Measurements from ENCODE around the gene TRABD2B.

The TRABD2B gene

GRCh38 chr1:47936916-47937551 is 60.2 kb downstream of the TRABD2B start:
- H3K4me3 ChIP-seq (ENCODE audit: insufficient read depth, low read length, poor library complexity, severe bottlenecking): no peak overlapping the region

GRCh38 chr1:47935856-47936255 is 61.3 kb downstream of the TRABD2B start:
- no peak overlapping the region for H3K4me2 ChIP-seq (ENCODE audit: low read depth, low read length, poor library complexity, severe bottlenecking)
- TF ChIP-seq EZH2phosphoT487 (conservative IDR thresholded peaks at IDR 0.05; ENCODE audit: low read length) (no peak), CTCF (IDR thresholded peaks at IDR 0.05; ENCODE audit: insufficient read depth, low read length, poor library complexity, severe bottlenecking) (no peak)
- no peak overlapping the region for H3K27ac ChIP-seq (ENCODE audit: low read depth, low read length)

More at GRCh38 chr1:47936916-47937551, 60.2 kb downstream of the TRABD2B start:
- Histone ChIP-seq H2AFZ (ENCODE audit: low read depth, low read length, severe bottlenecking) (no peak overlapping the region), H3K27me3 (ENCODE audit: low read length) (no peaks in the 10 kb centered on the region), H3K9me2 (replicated peaks; ENCODE audit: insufficient read depth, low read length) (no peaks in the 10 kb centered on the region), H3K27ac (ENCODE audit: low read depth, low read length) (no peak overlapping the region), H3K79me2 (ENCODE audit: insufficient read depth, low read length) (no peaks in the 10 kb centered on the region), H3K9ac (ENCODE audit: low read length) (no peak overlapping the region), H3K9me3 (ENCODE audit: insufficient read depth, low read length) (no peaks in the 10 kb centered on the region), H3F3A (ENCODE audit: insufficient read depth) (no peaks in the 10 kb centered on the region), H3K4me2 (ENCODE audit: low read depth, low read length, poor library complexity, severe bottlenecking) (no peak overlapping the region), H4K20me1 (ENCODE audit: low read depth, low read length) (no peaks in the 10 kb centered on the region), H3K36me3 (ENCODE audit: low read length) (no peaks in the 10 kb centered on the region)
- TF ChIP-seq CTCF (IDR thresholded peaks at IDR 0.05; ENCODE audit: insufficient read depth, low read length, poor library complexity, severe bottlenecking) (no peak), EZH2phosphoT487 (conservative IDR thresholded peaks at IDR 0.05; ENCODE audit: low read length) (no peak)

GRCh38 chr1:47935163-47935562 is 62.0 kb downstream of the TRABD2B start:
- Histone ChIP-seq H3K27me3 (ENCODE audit: low read length) (no peaks in the 10 kb centered on the region), H3K9me3 (ENCODE audit: insufficient read depth, low read length) (no peaks in the 10 kb centered on the region), H2AFZ (ENCODE audit: low read depth, low read length, severe bottlenecking) (no peak overlapping the region), H3K4me3 (ENCODE audit: insufficient read depth, low read length, poor library complexity, severe bottlenecking) (no peak overlapping the region), H3K36me3 (ENCODE audit: low read length) (no peaks in the 10 kb centered on the region), H4K20me1 (ENCODE audit: low read depth, low read length) (no peaks in the 10 kb centered on the region), H3K79me2 (ENCODE audit: insufficient read depth, low read length) (no peaks in the 10 kb centered on the region), H3K9ac (ENCODE audit: low read length) (no peak overlapping the region), H3F3A (ENCODE audit: insufficient read depth) (no peaks in the 10 kb centered on the region), H3K4me2 (ENCODE audit: low read depth, low read length, poor library complexity, severe bottlenecking) (no peak overlapping the region), H3K9me2 (replicated peaks; ENCODE audit: insufficient read depth, low read length) (no peaks in the 10 kb centered on the region), H3K27ac (ENCODE audit: low read depth, low read length) (no peak overlapping the region)
- TF ChIP-seq EZH2phosphoT487 (conservative IDR thresholded peaks at IDR 0.05; ENCODE audit: low read length) (no peak), CTCF (IDR thresholded peaks at IDR 0.05; ENCODE audit: insufficient read depth, low read length, poor library complexity, severe bottlenecking) (no peak)

More at GRCh38 chr1:47935856-47936255, 61.3 kb downstream of the TRABD2B start:
- no peaks in the 10 kb centered on the region for H3K79me2 ChIP-seq (ENCODE audit: insufficient read depth, low read length)
- no peaks in the 10 kb centered on the region for H3K9me2 ChIP-seq (replicated peaks; ENCODE audit: insufficient read depth, low read length)
- H4K20me1 ChIP-seq (ENCODE audit: low read depth, low read length): no peaks in the 10 kb centered on the region
- H2AFZ ChIP-seq (ENCODE audit: low read depth, low read length, severe bottlenecking): no peak overlapping the region
- no peaks in the 10 kb centered on the region for H3K9me3 ChIP-seq (ENCODE audit: insufficient read depth, low read length)
- H3K36me3 ChIP-seq (ENCODE audit: low read length): no peaks in the 10 kb centered on the region
- H3K4me3 ChIP-seq (ENCODE audit: insufficient read depth, low read length, poor library complexity, severe bottlenecking): no peak overlapping the region
- H3K9ac ChIP-seq (ENCODE audit: low read length): no peak overlapping the region
- H3F3A ChIP-seq (ENCODE audit: insufficient read depth): no peaks in the 10 kb centered on the region
- H3K27me3 ChIP-seq (ENCODE audit: low read length): no peaks in the 10 kb centered on the region
